NB4 (cell line): ENCODE data around the gene ZNF358.

ENCODE experiments used
- POLR2A ChIP-seq: IDR thresholded peaks from 2 replicates; pipeline ENCODE4 v1.6.1; 2011; ENCODE audit warnings: mild to moderate bottlenecking; ENCODE audit not compliant: insufficient read length; ENCODE audit errors: extremely low read depth
- TF ChIP-seq, protein P1 (sequence below): IDR thresholded peaks from one replicate; pipeline ENCODE4 v1.5.1; 2012; ENCODE audit warnings: low read depth, low read length

DNA sequence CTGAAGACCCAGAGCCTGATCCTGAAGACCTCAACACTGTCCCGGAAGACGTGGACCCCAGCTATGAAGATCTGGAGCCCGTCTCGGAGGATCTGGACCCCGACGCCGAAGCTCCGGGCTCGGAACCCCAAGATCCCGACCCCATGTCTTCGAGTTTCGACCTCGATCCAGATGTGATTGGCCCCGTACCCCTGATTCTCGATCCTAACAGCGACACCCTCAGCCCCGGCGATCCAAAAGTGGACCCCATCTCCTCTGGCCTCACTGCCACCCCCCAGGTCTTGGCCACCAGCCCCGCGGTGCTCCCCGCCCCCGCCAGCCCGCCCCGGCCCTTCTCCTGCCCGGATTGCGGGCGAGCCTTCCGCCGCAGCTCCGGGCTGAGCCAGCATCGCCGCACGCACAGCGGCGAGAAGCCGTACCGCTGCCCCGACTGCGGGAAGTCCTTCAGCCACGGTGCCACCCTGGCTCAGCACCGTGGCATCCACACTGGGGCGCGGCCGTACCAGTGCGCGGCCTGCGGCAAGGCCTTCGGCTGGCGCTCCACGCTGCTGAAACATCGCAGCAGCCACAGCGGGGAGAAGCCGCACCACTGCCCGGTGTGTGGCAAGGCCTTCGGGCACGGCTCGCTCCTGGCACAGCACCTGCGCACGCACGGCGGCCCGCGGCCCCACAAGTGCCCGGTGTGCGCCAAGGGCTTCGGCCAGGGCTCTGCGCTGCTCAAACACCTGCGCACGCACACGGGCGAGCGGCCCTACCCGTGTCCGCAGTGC lies 3.6 kb downstream of the ZNF358 start:
- TF ChIP-seq, protein P1, sequence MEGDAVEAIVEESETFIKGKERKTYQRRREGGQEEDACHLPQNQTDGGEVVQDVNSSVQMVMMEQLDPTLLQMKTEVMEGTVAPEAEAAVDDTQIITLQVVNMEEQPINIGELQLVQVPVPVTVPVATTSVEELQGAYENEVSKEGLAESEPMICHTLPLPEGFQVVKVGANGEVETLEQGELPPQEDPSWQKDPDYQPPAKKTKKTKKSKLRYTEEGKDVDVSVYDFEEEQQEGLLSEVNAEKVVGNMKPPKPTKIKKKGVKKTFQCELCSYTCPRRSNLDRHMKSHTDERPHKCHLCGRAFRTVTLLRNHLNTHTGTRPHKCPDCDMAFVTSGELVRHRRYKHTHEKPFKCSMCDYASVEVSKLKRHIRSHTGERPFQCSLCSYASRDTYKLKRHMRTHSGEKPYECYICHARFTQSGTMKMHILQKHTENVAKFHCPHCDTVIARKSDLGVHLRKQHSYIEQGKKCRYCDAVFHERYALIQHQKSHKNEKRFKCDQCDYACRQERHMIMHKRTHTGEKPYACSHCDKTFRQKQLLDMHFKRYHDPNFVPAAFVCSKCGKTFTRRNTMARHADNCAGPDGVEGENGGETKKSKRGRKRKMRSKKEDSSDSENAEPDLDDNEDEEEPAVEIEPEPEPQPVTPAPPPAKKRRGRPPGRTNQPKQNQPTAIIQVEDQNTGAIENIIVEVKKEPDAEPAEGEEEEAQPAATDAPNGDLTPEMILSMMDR: no peak
- TF ChIP-seq POLR2A: no peak
